Osteocyte (in vitro differentiated cells): ENCODE data around the gene ARL5C. TPM values are rescaled to one million over a fixed set of nuclear protein-coding genes. Genes with fewer than 3 reads are reported as not detected.

ENCODE experiments used
- DNase-seq: peaks from one replicate; pipeline ENCODE4 v3.0.0; 2021; ENCODE audit warnings: mixed read lengths; ENCODE audit not compliant: unreplicated experiment; ENCODE audit errors: extremely low spot score
- H3K27ac Mint-ChIP-seq: one replicate; pipeline ENCODE4 v1.8.0; 2021; ENCODE audit warnings: mild to moderate bottlenecking, mixed read lengths; ENCODE audit not compliant: unreplicated experiment
- H3K27me3 Mint-ChIP-seq: one replicate; pipeline ENCODE4 v1.8.0; 2021; ENCODE audit warnings: mixed read lengths; ENCODE audit not compliant: unreplicated experiment
- H3K36me3 Mint-ChIP-seq: one replicate; pipeline ENCODE4 v1.8.0; 2021; ENCODE audit warnings: mixed read lengths; ENCODE audit not compliant: unreplicated experiment
- H3K4me1 Mint-ChIP-seq: one replicate; pipeline ENCODE4 v1.8.0; 2021; ENCODE audit warnings: mixed read lengths; ENCODE audit not compliant: unreplicated experiment
- H3K4me3 Mint-ChIP-seq: one replicate; pipeline ENCODE4 v1.8.0; 2021; ENCODE audit warnings: mild to moderate bottlenecking, moderate library complexity, mixed read lengths; ENCODE audit not compliant: unreplicated experiment
- H3K9me3 Mint-ChIP-seq: one replicate; pipeline ENCODE4 v1.8.0; 2021; ENCODE audit warnings: mixed read lengths; ENCODE audit not compliant: unreplicated experiment
- CTCF ChIP-seq: fragments of 200-600 bp; sonication (generic); IDR thresholded peaks from 2 replicates; pipeline ENCODE4 v1.5.0; 2021; ENCODE audit warnings: antibody characterized with exemption, mild to moderate bottlenecking, moderate library complexity
- total RNA-seq: library from RNA; stranded (reverse); gene quantifications from 2 replicates; pipeline ENCODE4 v1.2.1, GENCODE V29; 2021

ARL5C gene
- total RNA-seq, 1 donor from 2014 or later = not detected

- Mint-ChIP-seq H3K27ac (peak overlapping the region; percentile 64), H3K4me1 (peaks cover 32% of the 10 kb centered on the region), H3K4me3 (no peak overlapping the region)
Observed at GRCh38 chr17:39143552-39144093, 22.3 kb downstream of the ARL5C start.

GRCh38 chr17:39141915-39142664 is 23.9 kb downstream of the ARL5C start:
- no peak for DNase-seq
- H3K27me3 Mint-ChIP-seq = no peaks in the 10 kb centered on the region
- no peak overlapping the region for H3K27ac Mint-ChIP-seq
- no peak for TF ChIP-seq CTCF
- H3K36me3 Mint-ChIP-seq = no peaks in the 10 kb centered on the region
- H3K4me3 Mint-ChIP-seq = no peak overlapping the region
- peaks cover 46% of the 10 kb centered on the region for H3K4me1 Mint-ChIP-seq
- H3K9me3 Mint-ChIP-seq = no peaks in the 10 kb centered on the region

More at GRCh38 chr17:39143552-39144093, 22.3 kb downstream of the ARL5C start:
- no peaks in the 10 kb centered on the region for H3K27me3 Mint-ChIP-seq
- no peak for DNase-seq
- H3K9me3 Mint-ChIP-seq = no peaks in the 10 kb centered on the region
- TF ChIP-seq CTCF = no peak
- no peaks in the 10 kb centered on the region for H3K36me3 Mint-ChIP-seq

GRCh38 chr17:39141294-39141693 is 24.7 kb downstream of the ARL5C start:
- TF ChIP-seq CTCF = no peak
- H3K27ac Mint-ChIP-seq = no peak overlapping the region
- H3K9me3 Mint-ChIP-seq = no peaks in the 10 kb centered on the region
- H3K4me3 Mint-ChIP-seq = no peak overlapping the region
- no peaks in the 10 kb centered on the region for H3K27me3 Mint-ChIP-seq
- DNase-seq = no peak
- H3K36me3 Mint-ChIP-seq = no peaks in the 10 kb centered on the region
- H3K4me1 Mint-ChIP-seq = peaks cover 51% of the 10 kb centered on the region

- peak overlapping the region; percentile 87 for H3K27ac Mint-ChIP-seq
- H3K4me3 Mint-ChIP-seq = no peak overlapping the region
- H3K9me3 Mint-ChIP-seq = no peaks in the 10 kb centered on the region
- TF ChIP-seq CTCF = no peak
- no peaks in the 10 kb centered on the region for H3K27me3 Mint-ChIP-seq
- DNase-seq = no peak
- peaks cover 54% of the 10 kb centered on the region for H3K4me1 Mint-ChIP-seq
- no peaks in the 10 kb centered on the region for H3K36me3 Mint-ChIP-seq
Observed at GRCh38 chr17:39139561-39139960, 26.4 kb downstream of the ARL5C start.

GRCh38 chr17:39139161-39139511 is 26.8 kb downstream of the ARL5C start:
- Mint-ChIP-seq H3K27ac (peak overlapping the region; percentile 87), H3K4me1 (peaks cover 54% of the 10 kb centered on the region), H3K9me3 (no peaks in the 10 kb centered on the region), H3K36me3 (no peaks in the 10 kb centered on the region), H3K4me3 (no peak overlapping the region), H3K27me3 (no peaks in the 10 kb centered on the region)
- no peak for TF ChIP-seq CTCF
- no peak for DNase-seq
